B cell (primary cell): Measurements from ENCODE around the gene FRMD6.

Experiments used
- EZH2 ChIP-seq: IDR thresholded peaks from 2 replicates; pipeline ENCODE4 v1.6.1; 2012; ENCODE audit warnings: borderline replicate concordance, low read depth, mild to moderate bottlenecking, moderate library complexity, low read length; ENCODE audit not compliant: insufficient read depth, poor library complexity, severe bottlenecking
- TF ChIP-seq, protein P1 (sequence below): fragments of 200-600 bp; IDR thresholded peaks from one replicate; pipeline ENCODE4 v1.8.0; 2022; ENCODE audit warnings: antibody characterized with exemption, mild to moderate bottlenecking

DNA sequence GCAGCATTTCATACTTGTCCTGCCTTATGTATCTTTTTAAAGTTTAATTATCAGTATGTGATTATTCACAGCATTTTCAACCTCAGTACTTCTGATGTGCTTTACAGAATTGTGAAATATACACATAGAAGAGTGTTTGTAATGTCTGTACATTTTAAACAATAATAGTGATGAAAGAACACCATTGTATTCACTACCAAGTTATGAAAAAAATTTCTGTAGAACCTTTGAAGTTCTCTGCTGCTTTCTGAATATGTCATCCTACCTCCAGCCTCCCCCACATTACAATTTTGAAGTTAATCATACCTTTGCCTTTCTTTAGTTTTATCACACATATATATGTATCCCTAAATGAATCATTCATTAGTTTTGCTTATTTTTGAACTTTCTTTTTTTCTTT, 24.8 kb downstream of the FRMD6 start:
- TF ChIP-seq EZH2: no peak
- TF ChIP-seq, protein P1, sequence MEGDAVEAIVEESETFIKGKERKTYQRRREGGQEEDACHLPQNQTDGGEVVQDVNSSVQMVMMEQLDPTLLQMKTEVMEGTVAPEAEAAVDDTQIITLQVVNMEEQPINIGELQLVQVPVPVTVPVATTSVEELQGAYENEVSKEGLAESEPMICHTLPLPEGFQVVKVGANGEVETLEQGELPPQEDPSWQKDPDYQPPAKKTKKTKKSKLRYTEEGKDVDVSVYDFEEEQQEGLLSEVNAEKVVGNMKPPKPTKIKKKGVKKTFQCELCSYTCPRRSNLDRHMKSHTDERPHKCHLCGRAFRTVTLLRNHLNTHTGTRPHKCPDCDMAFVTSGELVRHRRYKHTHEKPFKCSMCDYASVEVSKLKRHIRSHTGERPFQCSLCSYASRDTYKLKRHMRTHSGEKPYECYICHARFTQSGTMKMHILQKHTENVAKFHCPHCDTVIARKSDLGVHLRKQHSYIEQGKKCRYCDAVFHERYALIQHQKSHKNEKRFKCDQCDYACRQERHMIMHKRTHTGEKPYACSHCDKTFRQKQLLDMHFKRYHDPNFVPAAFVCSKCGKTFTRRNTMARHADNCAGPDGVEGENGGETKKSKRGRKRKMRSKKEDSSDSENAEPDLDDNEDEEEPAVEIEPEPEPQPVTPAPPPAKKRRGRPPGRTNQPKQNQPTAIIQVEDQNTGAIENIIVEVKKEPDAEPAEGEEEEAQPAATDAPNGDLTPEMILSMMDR: no peak
